Measurements from ENCODE around the gene RBM10.

DNA sequence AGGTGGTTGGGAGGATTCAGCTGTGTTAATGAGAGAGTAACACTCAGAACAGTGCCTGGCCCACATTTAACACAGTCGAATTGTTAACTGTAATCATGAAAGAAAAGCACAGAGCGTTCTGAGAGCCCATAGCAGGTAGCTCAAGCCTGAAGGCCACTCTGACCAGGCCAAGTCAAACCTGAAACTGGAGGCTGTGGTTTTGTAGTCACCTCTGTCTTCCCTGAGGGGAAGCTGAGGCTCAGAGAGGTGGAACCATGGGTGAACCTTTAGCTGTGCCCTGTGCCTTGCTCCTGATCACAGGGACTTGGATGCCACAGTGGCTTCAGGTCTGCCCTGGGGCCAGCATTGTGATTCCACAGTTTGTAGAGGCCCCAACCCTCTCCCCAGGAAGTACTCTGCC, 32.1 kb downstream of the RBM10 start:
- TF ChIP-seq CTCF (conservative IDR thresholded peaks at IDR 0.05; ENCODE audit: low read depth, low read length) (no peak), EZH2 (IDR thresholded peaks at IDR 0.05; ENCODE audit: borderline replicate concordance, low read depth, low read length, poor library complexity, severe bottlenecking) (no peak)

All from A673 (cell line).